SH-SY5Y (cell line): ENCODE data around the gene GUCA1C.

Experiments
- GATA2 ChIP-seq: IDR thresholded peaks from 2 replicates; pipeline ENCODE4 v1.6.1; 2011; ENCODE audit warnings: mild to moderate bottlenecking, low read depth, low read length
- GATA3 ChIP-seq: IDR thresholded peaks from 2 replicates; pipeline ENCODE4 v1.6.1; 2011; ENCODE audit warnings: low read depth, mild to moderate bottlenecking, low read length, moderate library complexity

GUCA1C gene

DNA sequence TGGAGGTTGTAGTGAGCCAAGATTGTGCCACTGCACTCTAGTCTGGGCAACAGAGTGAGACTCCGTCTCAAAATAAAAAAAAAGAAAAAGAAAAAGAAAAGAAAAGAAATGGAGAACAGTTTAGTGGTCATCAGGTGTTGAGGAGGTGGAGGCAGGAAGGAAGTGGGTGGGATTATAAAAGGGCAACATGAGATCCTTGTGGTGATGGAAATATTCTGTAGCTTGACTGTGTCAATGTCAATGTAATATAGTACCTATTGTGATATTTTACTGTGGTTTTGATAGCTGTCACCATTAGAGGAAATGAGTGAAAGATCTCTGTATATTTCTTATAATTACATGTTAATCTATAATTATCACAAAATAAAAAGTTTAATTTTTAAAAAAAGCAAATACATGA lies 70.3 kb downstream of the GUCA1C start:
- TF ChIP-seq GATA3, result no peak
- TF ChIP-seq GATA2, result no peak

DNA sequence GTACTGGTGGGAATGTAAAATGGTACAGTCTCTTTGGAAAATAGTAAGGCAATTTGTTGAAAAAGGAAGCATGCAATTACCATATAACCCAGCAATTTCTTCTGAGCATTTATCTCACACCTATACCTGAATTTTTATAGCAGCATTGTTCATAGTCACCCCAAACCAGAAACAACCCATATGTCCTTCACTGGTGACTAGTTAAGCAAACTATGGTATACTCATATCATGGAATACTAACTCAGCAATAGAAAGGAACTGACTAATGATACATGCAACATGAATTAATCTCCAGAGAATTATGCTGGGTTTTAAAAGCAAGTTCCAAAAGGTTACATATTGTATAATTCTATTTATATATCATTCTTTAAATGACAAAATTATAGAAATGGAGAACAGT lies 70.9 kb downstream of the GUCA1C start:
- TF ChIP-seq GATA2, result no peak
- TF ChIP-seq GATA3, result no peak

DNA sequence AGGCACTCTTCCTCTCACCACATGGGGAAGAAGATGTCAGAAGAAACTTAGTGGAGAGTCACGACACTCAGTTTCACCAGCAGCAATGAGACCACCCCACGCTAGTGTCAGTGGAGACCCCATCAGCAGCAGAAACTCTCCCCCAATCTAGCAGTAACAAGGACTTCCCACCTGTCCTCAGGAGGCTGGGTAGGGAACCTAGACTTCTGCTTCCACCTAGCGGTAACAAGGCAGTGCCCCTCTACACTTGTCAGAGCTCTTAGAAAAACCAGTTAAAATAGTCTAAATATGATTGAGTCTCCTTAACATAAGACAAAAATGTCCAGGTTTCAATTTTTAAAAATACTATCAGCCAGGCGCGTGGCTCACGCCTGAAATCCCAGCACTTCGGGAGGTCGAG lies 73.8 kb downstream of the GUCA1C start:
- no peak for TF ChIP-seq GATA2

DNA sequence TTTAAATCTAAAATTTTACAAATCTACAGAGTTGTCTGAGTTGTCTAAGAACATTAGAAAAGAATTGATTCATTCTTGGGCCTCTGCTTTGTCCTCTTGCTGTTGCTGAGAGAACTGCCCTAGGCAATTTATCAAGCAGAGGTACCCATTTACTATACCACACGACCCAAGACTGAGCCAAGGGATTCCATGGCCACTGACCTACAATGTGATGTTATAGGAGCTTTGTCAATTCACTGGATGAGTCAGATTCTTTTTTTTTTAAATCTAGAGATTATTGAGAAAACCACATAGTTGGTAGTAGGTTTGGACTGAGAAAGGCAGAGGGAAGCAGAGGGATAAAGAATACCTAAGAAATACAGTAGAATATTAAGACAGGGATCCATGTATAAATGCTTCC lies 75.8 kb downstream of the GUCA1C start:
- TF ChIP-seq GATA2 (no peak), GATA3 (no peak)

DNA sequence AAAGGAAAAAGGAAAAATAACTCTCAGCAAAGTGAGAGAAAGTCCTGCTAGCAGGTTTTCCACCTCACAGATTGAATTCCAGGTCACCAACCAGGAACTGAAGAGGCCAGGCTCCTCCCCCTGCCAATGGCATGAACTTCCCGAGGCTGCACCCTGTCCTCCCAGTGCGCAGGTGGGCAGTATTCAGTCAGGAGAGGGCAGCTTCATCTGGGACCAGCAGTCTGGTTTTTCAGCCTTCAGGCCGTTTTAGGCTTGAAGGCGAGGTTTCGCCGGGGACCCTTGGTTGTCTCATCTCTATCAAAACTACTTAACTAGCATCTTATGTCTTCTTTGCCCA lies 89.9 kb downstream of the GUCA1C start:
- no peak for TF ChIP-seq GATA2
- no peak for TF ChIP-seq GATA3

DNA sequence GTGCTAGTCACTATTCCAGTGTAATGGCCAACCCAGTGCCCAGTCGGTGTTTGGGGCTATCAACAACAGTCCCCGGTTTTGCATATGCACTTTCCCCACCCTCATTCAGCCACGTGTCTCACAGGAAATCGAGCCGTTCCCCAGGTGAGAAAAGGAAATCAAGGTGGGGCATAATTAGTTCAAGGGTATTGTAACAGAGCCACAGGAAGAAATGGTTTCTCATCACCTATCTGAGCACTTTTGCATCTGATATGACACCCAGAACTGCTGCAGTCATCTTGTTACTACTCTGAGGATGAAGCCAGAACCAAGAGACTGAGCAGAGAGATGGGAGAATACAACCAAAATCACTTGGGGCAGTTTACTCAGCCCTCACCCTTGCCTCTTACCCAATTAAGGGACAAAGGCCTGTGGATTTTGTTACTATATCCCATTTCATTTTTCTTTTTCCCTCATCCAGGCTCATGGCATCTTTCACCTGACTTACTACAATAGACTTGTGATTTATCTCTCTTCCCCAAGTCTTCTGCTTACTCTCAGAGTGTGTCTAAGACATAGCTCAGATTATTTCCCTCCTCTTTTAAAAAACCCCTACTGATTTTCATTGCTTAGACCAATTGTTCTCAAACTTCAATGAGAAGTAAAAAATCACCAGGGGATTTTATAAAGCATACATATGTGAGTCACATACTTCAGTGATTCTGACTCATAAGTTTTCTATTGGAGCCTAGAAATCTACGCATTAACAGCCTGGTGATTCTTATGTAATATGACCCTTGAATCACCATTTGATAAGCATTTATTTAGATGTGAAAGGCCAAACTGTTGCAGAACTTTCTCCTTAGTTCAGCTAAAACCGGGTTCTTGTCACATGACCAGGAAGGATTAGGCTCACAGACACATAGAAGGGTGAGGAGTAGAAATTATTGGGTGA lies 90.5 kb downstream of the GUCA1C start:
- TF ChIP-seq GATA2 (no peak), GATA3 (no peak)

DNA sequence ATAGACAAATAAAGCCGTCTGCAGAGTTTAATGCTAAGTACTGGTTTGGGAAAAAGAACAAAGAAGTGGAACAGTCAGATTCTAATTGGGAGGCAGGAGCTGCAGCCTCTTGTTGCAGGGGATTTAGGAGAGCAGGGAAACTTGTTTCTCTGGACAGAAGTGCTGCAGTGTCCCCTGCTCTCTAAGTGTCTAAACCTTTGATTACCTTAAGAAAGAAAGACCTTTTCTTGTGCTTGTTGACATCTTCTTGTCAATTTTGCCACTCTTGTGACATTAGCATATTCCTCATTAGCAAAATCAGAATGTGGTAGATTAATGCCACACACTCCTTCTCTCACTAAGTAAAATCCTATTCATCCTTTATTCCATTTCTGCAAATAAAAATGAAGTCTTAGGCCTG lies 92.3 kb downstream of the GUCA1C start:
- TF ChIP-seq GATA3 (no peak), GATA2 (no peak)
